A673 (cell line): ENCODE results near the gene SCRN1. TPM values are rescaled to one million over a fixed set of nuclear protein-coding genes. Genes with fewer than 3 reads are reported as not detected.

ENCODE experiments used
- BruUV-seq: library from RNA; stranded (reverse); fragments of 400-500 nt; replicated peaks from 2 replicates; lab custom pipeline; 2021; lab: Mats Ljungman, UMichigan
- CTCF ChIA-PET: fragments of 300-600 bp; sonication (Branson Sonifier 250); formaldehyde crosslinking; loops from one replicate; lab custom pipeline; 2022; ENCODE audit warnings: antibody characterized with exemption; lab: Charles Lee
- POLR2A ChIA-PET: fragments of 300-600 bp; sonication (Branson Sonifier 250); formaldehyde crosslinking; loops from one replicate; lab custom pipeline; 2022; ENCODE audit warnings: antibody characterized with exemption; ENCODE audit not compliant: low non-redundant PET; lab: Charles Lee
- DNase-seq: peaks from one replicate; pipeline ENCODE4 v3.0.0-alpha.2; 2015; ENCODE audit warnings: low spot score
- H3K27ac ChIP-seq: fragments of 200-600 bp; sonication (generic); 2 replicates; pipeline ENCODE4 v1.5.1; 2016; ENCODE audit warnings: mixed run types, low read depth, mild to moderate bottlenecking, mixed read lengths, antibody characterized with exemption, low read length; ENCODE audit not compliant: poor library complexity, severe bottlenecking
- H3K27me3 ChIP-seq: fragments of 200-600 bp; sonication (generic); replicated peaks from 2 replicates; pipeline ENCODE4 v1.6.1; 2017; ENCODE audit warnings: mixed run types, low read depth, mild to moderate bottlenecking, mixed read lengths, antibody characterized with exemption, low read length; ENCODE audit not compliant: insufficient read depth, poor library complexity
- H3K36me3 ChIP-seq: fragments of 200-600 bp; sonication (generic); 2 replicates; pipeline ENCODE4 v1.6.1; 2016; ENCODE audit warnings: mixed run types, mild to moderate bottlenecking, mixed read lengths, antibody characterized with exemption, low read length; ENCODE audit not compliant: insufficient read depth, poor library complexity, severe bottlenecking
- H3K4me1 ChIP-seq: fragments of 200-600 bp; sonication (generic); 2 replicates; pipeline ENCODE4 v1.6.1; 2017; ENCODE audit warnings: mixed run types, mild to moderate bottlenecking, mixed read lengths, antibody characterized with exemption, low read length; ENCODE audit not compliant: insufficient read depth, poor library complexity, severe bottlenecking
- H3K4me3 ChIP-seq: fragments of 200-600 bp; sonication (generic); 2 replicates; pipeline ENCODE4 v1.5.1; 2016; ENCODE audit warnings: low read depth, mixed run types, mild to moderate bottlenecking, mixed read lengths, low read length; ENCODE audit not compliant: poor library complexity, severe bottlenecking
- H3K9me3 ChIP-seq: fragments of 200-600 bp; sonication (generic); 2 replicates; pipeline ENCODE4 v1.6.1; 2016; ENCODE audit warnings: mixed run types, low read depth, mild to moderate bottlenecking, mixed read lengths, antibody characterized with exemption, low read length; ENCODE audit not compliant: poor library complexity, severe bottlenecking
- EZH2 ChIP-seq: fragments of 200-600 bp; sonication (generic); IDR thresholded peaks from 2 replicates; pipeline ENCODE4 v1.6.1; 2017; ENCODE audit warnings: borderline replicate concordance, low read depth, mild to moderate bottlenecking, mixed read lengths, antibody characterized with exemption, low read length; ENCODE audit not compliant: poor library complexity, severe bottlenecking
- intact Hi-C: fragments of 100-400 bp; cut with micrococcal nuclease; formaldehyde crosslinking; loops from one replicate; pipeline ENCODE4 v1.10.0; 2022; ENCODE audit not compliant: unreplicated experiment
- total RNA-seq: library from RNA; stranded (reverse); gene quantifications from 2 replicates; pipeline ENCODE4 v1.2.3, GENCODE V29; 2021
- TF ChIP-seq, protein P1 (sequence below): fragments of 300-800, 200-600 bp; sonication (generic); conservative IDR thresholded peaks from 2 replicates; pipeline ENCODE4 v1.5.1; 2017; ENCODE audit warnings: low read depth, mild to moderate bottlenecking, antibody characterized with exemption, low read length, moderate library complexity, mixed read lengths

The SCRN1 gene
- total RNA-seq, 1 experiment from 2014 or later: 83.9 TPM

GRCh38 chr7:29926216-29926615 is 63.4 kb downstream of the SCRN1 start:
- H3K4me3 ChIP-seq: no peak overlapping the region
- intact Hi-C loops: loop anchor here (10.0 kb wide), 2 partner anchors 291 to 1001 kb away; no protein-coding TSS in a partner anchor
- DNase-seq: no peak
- no TSS peak for BruUV-seq
- no peaks in the 10 kb centered on the region for H3K27me3 ChIP-seq
- no peaks in the 10 kb centered on the region for H3K9me3 ChIP-seq
- H3K36me3 ChIP-seq: peaks cover 5% of the 10 kb centered on the region
- no peak overlapping the region for H3K27ac ChIP-seq
- H3K4me1 ChIP-seq: no peaks in the 10 kb centered on the region
- CTCF ChIA-PET: no interaction called here
- no peak for TF ChIP-seq EZH2
- TF ChIP-seq, protein P1, sequence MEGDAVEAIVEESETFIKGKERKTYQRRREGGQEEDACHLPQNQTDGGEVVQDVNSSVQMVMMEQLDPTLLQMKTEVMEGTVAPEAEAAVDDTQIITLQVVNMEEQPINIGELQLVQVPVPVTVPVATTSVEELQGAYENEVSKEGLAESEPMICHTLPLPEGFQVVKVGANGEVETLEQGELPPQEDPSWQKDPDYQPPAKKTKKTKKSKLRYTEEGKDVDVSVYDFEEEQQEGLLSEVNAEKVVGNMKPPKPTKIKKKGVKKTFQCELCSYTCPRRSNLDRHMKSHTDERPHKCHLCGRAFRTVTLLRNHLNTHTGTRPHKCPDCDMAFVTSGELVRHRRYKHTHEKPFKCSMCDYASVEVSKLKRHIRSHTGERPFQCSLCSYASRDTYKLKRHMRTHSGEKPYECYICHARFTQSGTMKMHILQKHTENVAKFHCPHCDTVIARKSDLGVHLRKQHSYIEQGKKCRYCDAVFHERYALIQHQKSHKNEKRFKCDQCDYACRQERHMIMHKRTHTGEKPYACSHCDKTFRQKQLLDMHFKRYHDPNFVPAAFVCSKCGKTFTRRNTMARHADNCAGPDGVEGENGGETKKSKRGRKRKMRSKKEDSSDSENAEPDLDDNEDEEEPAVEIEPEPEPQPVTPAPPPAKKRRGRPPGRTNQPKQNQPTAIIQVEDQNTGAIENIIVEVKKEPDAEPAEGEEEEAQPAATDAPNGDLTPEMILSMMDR: no peak
- POLR2A ChIA-PET: interaction anchor here (0.7 kb wide), 1 partner anchor 20 kb away, joined by 3 read pairs; no protein-coding TSS in a partner anchor

GRCh38 chr7:29924684-29925083 is 64.9 kb downstream of the SCRN1 start:
- no peak overlapping the region for H3K4me3 ChIP-seq
- H3K27me3 ChIP-seq: no peaks in the 10 kb centered on the region
- no peaks in the 10 kb centered on the region for H3K4me1 ChIP-seq
- POLR2A ChIA-PET: no interaction called here
- peaks cover 15% of the 10 kb centered on the region for H3K36me3 ChIP-seq
- H3K27ac ChIP-seq: no peak overlapping the region
- TF ChIP-seq, protein P1: no peak
- TF ChIP-seq EZH2: no peak
- no peak for DNase-seq
- no peaks in the 10 kb centered on the region for H3K9me3 ChIP-seq
- CTCF ChIA-PET: interaction anchor here (0.8 kb wide), 1 partner anchor 640 kb away, joined by 3 read pairs; no protein-coding TSS in a partner anchor
- no TSS peak for BruUV-seq
- intact Hi-C loops: loop anchor here (5.0 to 10.0 kb wide), 3 partner anchors 162 to 1000 kb away; no protein-coding TSS in a partner anchor

GRCh38 chr7:29924006-29924405 is 65.6 kb downstream of the SCRN1 start:
- no peak overlapping the region for H3K27ac ChIP-seq
- intact Hi-C loops: loop anchor here (5.0 to 10.0 kb wide), 3 partner anchors 162 to 999 kb away; no protein-coding TSS in a partner anchor
- no peak overlapping the region for H3K4me3 ChIP-seq
- POLR2A ChIA-PET: no interaction called here
- no peak for DNase-seq
- no peaks in the 10 kb centered on the region for H3K27me3 ChIP-seq
- CTCF ChIA-PET: interaction anchor here (0.8 kb wide), 1 partner anchor 640 kb away, joined by 3 read pairs; no protein-coding TSS in a partner anchor
- no peaks in the 10 kb centered on the region for H3K4me1 ChIP-seq
- no peaks in the 10 kb centered on the region for H3K9me3 ChIP-seq
- H3K36me3 ChIP-seq: peaks cover 17% of the 10 kb centered on the region
- TF ChIP-seq, protein P1: no peak
- no TSS peak for BruUV-seq
